Measurements from ENCODE around the gene AKR1D1. TPM values are rescaled to one million over a fixed set of nuclear protein-coding genes. Genes with fewer than 3 reads are reported as not detected.

AKR1D1 gene
- total RNA-seq, 1 experiment from 2014 or later, result not detected

GRCh38 chr7:138065827-138066226, 10.4 kb upstream of the AKR1D1 start:
- POLR2A ChIA-PET (ENCODE audit: unreplicated experiment), result no interaction called here
- H3K4me1 ChIP-seq (replicated peaks; ENCODE audit: insufficient read depth), result 0 out of 2 replicates have a peak, but pooled peaks cover 4% of the 10 kb centered on the region
- H3K4me2 ChIP-seq, result no peak overlapping the region
- no peaks in the 10 kb centered on the region for H3K27me3 ChIP-seq (ENCODE audit: insufficient read depth, low read depth)
- no peaks in the 10 kb centered on the region for H3K9me2 ChIP-seq (ENCODE audit: insufficient read depth)
- H3K9me3 ChIP-seq (ENCODE audit: insufficient read depth, low read depth), result peaks cover 3% of the 10 kb centered on the region; the same call in 1 of the 2 replicates
- intact Hi-C loops (cut with micrococcal nuclease; ENCODE audit: unreplicated experiment), result no loop called here
- H3K4me3 ChIP-seq, result no peak overlapping the region
- BruUV-seq (replicated peaks), result no TSS peak
- CTCF ChIA-PET, result no interaction called here
- H4K20me1 ChIP-seq (ENCODE audit: insufficient read depth), result no peaks in the 10 kb centered on the region
- H2AFZ ChIP-seq, result no peak overlapping the region
- no peak overlapping the region for H3K27ac ChIP-seq
- no peaks in the 10 kb centered on the region for H3K36me3 ChIP-seq (ENCODE audit: low read depth)
- no peaks in the 10 kb centered on the region for H3F3A ChIP-seq (ENCODE audit: insufficient read depth, low read depth)
- no peak for TF ChIP-seq EZH2 (IDR thresholded peaks at IDR 0.05; ENCODE audit: low read depth)
- no peaks in the 10 kb centered on the region for H3K79me2 ChIP-seq (ENCODE audit: low read depth)
- no peak for DNase-seq

GRCh38 chr7:138066954-138067394, 9.3 kb upstream of the AKR1D1 start:
- DNase-seq, result no peak
- H3K27ac ChIP-seq, result no peak overlapping the region
- H3K4me3 ChIP-seq, result no peak overlapping the region
- 0 out of 2 replicates have a peak, but pooled peaks cover 7% of the 10 kb centered on the region for H3K4me1 ChIP-seq (replicated peaks; ENCODE audit: insufficient read depth)
- intact Hi-C loops (cut with micrococcal nuclease; ENCODE audit: unreplicated experiment), result no loop called here
- peaks cover 3% of the 10 kb centered on the region; the same call in 1 of the 2 replicates for H3K9me3 ChIP-seq (ENCODE audit: insufficient read depth, low read depth)
- H4K20me1 ChIP-seq (ENCODE audit: insufficient read depth), result no peaks in the 10 kb centered on the region
- H3K4me2 ChIP-seq, result no peak overlapping the region
- BruUV-seq (replicated peaks), result no TSS peak
- POLR2A ChIA-PET (ENCODE audit: unreplicated experiment), result interaction anchor here (0.7 kb wide), 1 partner anchor 348 kb away, joined by 4 read pairs; no protein-coding TSS in a partner anchor
- H3K79me2 ChIP-seq (ENCODE audit: low read depth), result no peaks in the 10 kb centered on the region
- no peaks in the 10 kb centered on the region for H3F3A ChIP-seq (ENCODE audit: insufficient read depth, low read depth)
- no peaks in the 10 kb centered on the region for H3K9me2 ChIP-seq (ENCODE audit: insufficient read depth)
- CTCF ChIA-PET, result no interaction called here
- H3K36me3 ChIP-seq (ENCODE audit: low read depth), result no peaks in the 10 kb centered on the region
- no peak overlapping the region for H2AFZ ChIP-seq
- TF ChIP-seq EZH2 (IDR thresholded peaks at IDR 0.05; ENCODE audit: low read depth), result no peak
- TF ChIP-seq CTCF (conservative IDR thresholded peaks at IDR 0.05), result no peak
- no peaks in the 10 kb centered on the region for H3K27me3 ChIP-seq (ENCODE audit: insufficient read depth, low read depth)

- no peaks in the 10 kb centered on the region for H3K36me3 ChIP-seq (ENCODE audit: low read depth)
- intact Hi-C loops (cut with micrococcal nuclease; ENCODE audit: unreplicated experiment), result no loop called here
- DNase-seq, result no peak
- no peaks in the 10 kb centered on the region for H3K27me3 ChIP-seq (ENCODE audit: insufficient read depth, low read depth)
- no peak for TF ChIP-seq EZH2 (IDR thresholded peaks at IDR 0.05; ENCODE audit: low read depth)
- TF ChIP-seq CTCF (conservative IDR thresholded peaks at IDR 0.05), result no peak
- no peaks in the 10 kb centered on the region for H3K9me2 ChIP-seq (ENCODE audit: insufficient read depth)
- POLR2A ChIA-PET (ENCODE audit: unreplicated experiment), result no interaction called here
- H2AFZ ChIP-seq, result no peak overlapping the region
- no peaks in the 10 kb centered on the region for H3K79me2 ChIP-seq (ENCODE audit: low read depth)
- H3K9me3 ChIP-seq (ENCODE audit: insufficient read depth, low read depth), result peaks cover 3% of the 10 kb centered on the region; the same call in 1 of the 2 replicates
- CTCF ChIA-PET, result no interaction called here
- no peak overlapping the region for H3K27ac ChIP-seq
- no peaks in the 10 kb centered on the region for H4K20me1 ChIP-seq (ENCODE audit: insufficient read depth)
- no TSS peak for BruUV-seq (replicated peaks)
- H3F3A ChIP-seq (ENCODE audit: insufficient read depth, low read depth), result peaks cover 3% of the 10 kb centered on the region; the same call in 1 of the 2 replicates
- H3K4me2 ChIP-seq, result no peak overlapping the region
- no peak overlapping the region for H3K4me3 ChIP-seq
- peaks cover 12% of the 10 kb centered on the region for H3K4me1 ChIP-seq (replicated peaks; ENCODE audit: insufficient read depth)
Measured at GRCh38 chr7:138067774-138068173, 8.5 kb upstream of the AKR1D1 start.

GRCh38 chr7:138070908-138071307, 5.4 kb upstream of the AKR1D1 start:
- no peaks in the 10 kb centered on the region for H3K27me3 ChIP-seq (ENCODE audit: insufficient read depth, low read depth)
- intact Hi-C loops (cut with micrococcal nuclease; ENCODE audit: unreplicated experiment), result loop anchor here (10.0 kb wide), 1 partner anchor 166 kb away; no protein-coding TSS in a partner anchor
- CTCF ChIA-PET, result no interaction called here

More at GRCh38 chr7:138070908-138071307, 5.4 kb upstream of the AKR1D1 start:
- Histone ChIP-seq H3K27ac (no peak overlapping the region), H3K36me3 (ENCODE audit: low read depth) (no peaks in the 10 kb centered on the region), H4K20me1 (ENCODE audit: insufficient read depth) (no peaks in the 10 kb centered on the region), H3K4me1 (replicated peaks; ENCODE audit: insufficient read depth) (peaks cover 44% of the 10 kb centered on the region), H3K79me2 (ENCODE audit: low read depth) (no peaks in the 10 kb centered on the region), H3K4me2 (no peak overlapping the region), H3K4me3 (no peak overlapping the region), H3F3A (ENCODE audit: insufficient read depth, low read depth) (peaks cover 34% of the 10 kb centered on the region), H2AFZ (no peak overlapping the region), H3K9me3 (ENCODE audit: insufficient read depth, low read depth) (peaks cover 8% of the 10 kb centered on the region), H3K9me2 (ENCODE audit: insufficient read depth) (no peaks in the 10 kb centered on the region)
- DNase-seq, result no peak
- TF ChIP-seq EZH2 (IDR thresholded peaks at IDR 0.05; ENCODE audit: low read depth) (no peak), CTCF (conservative IDR thresholded peaks at IDR 0.05) (no peak)
- no TSS peak for BruUV-seq (replicated peaks)
- POLR2A ChIA-PET (ENCODE audit: unreplicated experiment), result no interaction called here

Data from PC-9 (cell line).